Activated T-cell treated with anti-CD3 and anti-CD28 coated beads, Interleukin-2, amount 50 U/mL, for 4 hours (primary cell): Measurements from ENCODE around the gene ZFR2. TPM values are rescaled to one million over a fixed set of nuclear protein-coding genes. Genes with fewer than 3 reads are reported as not detected.
A peak's percentile ranks its signal among the peaks of the same experiment; 100 is the strongest.

ENCODE experiments used
- ATAC-seq, 2 donors: fragments of 200-7000 bp; cut with Tn5 transposase; one replicate each; pipeline ENCODE4 v1.10.0; 2021
- DNase-seq: peaks from one replicate; pipeline ENCODE4 v3.0.0-alpha.2; 2020
- H3K27me3 Mint-ChIP-seq: one replicate; pipeline ENCODE4 v1.8.0; 2021; ENCODE audit warnings: low read depth, mixed read lengths
- H3K36me3 Mint-ChIP-seq: one replicate; pipeline ENCODE4 v1.8.0; 2022; ENCODE audit warnings: mixed read lengths; ENCODE audit not compliant: insufficient read depth
- H3K4me1 Mint-ChIP-seq: one replicate; pipeline ENCODE4 v1.8.0; 2021; ENCODE audit warnings: low read depth, mixed read lengths
- H3K4me3 Mint-ChIP-seq: one replicate; pipeline ENCODE4 v1.8.0; 2021; ENCODE audit warnings: mild to moderate bottlenecking, moderate library complexity, mixed read lengths
- H3K9me3 Mint-ChIP-seq: one replicate; pipeline ENCODE4 v1.8.0; 2021; ENCODE audit warnings: mixed read lengths
- total RNA-seq, 3 donors: library from RNA; stranded (reverse); gene quantifications; one replicate each; pipeline ENCODE4 v1.2.1, GENCODE V29; 2021

Gene ZFR2
- total RNA-seq, 3 donors from 2014 or later: 0.53 to 1.1 (median 0.90) TPM

DNA sequence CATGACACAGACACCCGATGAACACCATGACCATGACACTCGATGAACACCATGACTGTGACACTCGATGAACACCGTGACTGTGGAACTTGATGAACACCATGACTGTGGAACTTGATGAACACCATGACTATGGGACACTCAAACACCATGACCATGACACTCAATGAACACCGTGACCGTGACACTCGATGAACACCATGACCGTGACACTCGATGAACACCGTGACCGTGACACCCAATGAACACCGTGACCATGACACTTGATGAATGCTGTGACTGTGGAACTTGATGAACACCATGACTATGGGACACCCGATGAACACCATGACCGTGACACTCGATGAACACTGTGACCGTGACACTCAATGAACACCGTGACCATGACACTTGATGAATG is 31.5 kb downstream of the ZFR2 start:
- no peaks in the 10 kb centered on the region for H3K4me1 Mint-ChIP-seq
- H3K36me3 Mint-ChIP-seq: no peaks in the 10 kb centered on the region
- H3K9me3 Mint-ChIP-seq: no peaks in the 10 kb centered on the region
- H3K4me3 Mint-ChIP-seq: no peak overlapping the region
- ATAC-seq (no peak), DNase-seq (no peak)
- H3K27me3 Mint-ChIP-seq: no peaks in the 10 kb centered on the region

DNA sequence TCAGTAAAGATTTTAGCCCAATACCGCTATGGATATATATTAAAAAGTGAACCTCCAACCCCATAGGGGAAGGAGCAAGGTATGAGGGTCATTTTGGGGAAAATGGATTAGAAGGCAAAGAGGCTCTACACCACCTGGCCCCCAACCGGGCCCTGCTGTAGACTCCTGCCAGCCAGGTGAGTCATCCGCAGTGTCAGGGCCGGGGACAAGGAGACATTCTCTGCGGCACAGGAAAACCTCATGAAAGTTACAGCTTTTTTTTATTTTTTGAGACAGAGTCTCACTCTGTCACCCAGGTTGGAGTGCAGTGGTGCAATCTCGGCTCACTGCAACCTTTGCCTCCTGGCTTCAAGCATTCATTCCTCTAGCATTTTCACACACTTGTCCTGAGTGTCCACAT is 32.0 kb downstream of the ZFR2 start:
- H3K27me3 Mint-ChIP-seq: no peaks in the 10 kb centered on the region
- no peaks in the 10 kb centered on the region for H3K4me1 Mint-ChIP-seq
- DNase-seq (no peak), ATAC-seq (peak in 1 of 2 donors; percentile 35)
- H3K4me3 Mint-ChIP-seq: no peak overlapping the region
- no peaks in the 10 kb centered on the region for H3K9me3 Mint-ChIP-seq
- H3K36me3 Mint-ChIP-seq: no peaks in the 10 kb centered on the region

GRCh38 chr19:3835055-3835435 is 33.8 kb downstream of the ZFR2 start:
- no peak for ATAC-seq
- no peaks in the 10 kb centered on the region for H3K36me3 Mint-ChIP-seq

GRCh38 chr19:3834349-3835054 is 34.3 kb downstream of the ZFR2 start:
- H3K4me1 Mint-ChIP-seq: no peaks in the 10 kb centered on the region
- H3K27me3 Mint-ChIP-seq: no peaks in the 10 kb centered on the region
- ATAC-seq: no peak
- H3K4me3 Mint-ChIP-seq: no peak overlapping the region
- no peak for DNase-seq
- no peaks in the 10 kb centered on the region for H3K36me3 Mint-ChIP-seq
- no peaks in the 10 kb centered on the region for H3K9me3 Mint-ChIP-seq

More at GRCh38 chr19:3835055-3835435, 33.8 kb downstream of the ZFR2 start:
- Mint-ChIP-seq H3K27me3 (no peaks in the 10 kb centered on the region), H3K4me1 (no peaks in the 10 kb centered on the region), H3K4me3 (no peak overlapping the region), H3K9me3 (no peaks in the 10 kb centered on the region)
- no peak for DNase-seq

DNA sequence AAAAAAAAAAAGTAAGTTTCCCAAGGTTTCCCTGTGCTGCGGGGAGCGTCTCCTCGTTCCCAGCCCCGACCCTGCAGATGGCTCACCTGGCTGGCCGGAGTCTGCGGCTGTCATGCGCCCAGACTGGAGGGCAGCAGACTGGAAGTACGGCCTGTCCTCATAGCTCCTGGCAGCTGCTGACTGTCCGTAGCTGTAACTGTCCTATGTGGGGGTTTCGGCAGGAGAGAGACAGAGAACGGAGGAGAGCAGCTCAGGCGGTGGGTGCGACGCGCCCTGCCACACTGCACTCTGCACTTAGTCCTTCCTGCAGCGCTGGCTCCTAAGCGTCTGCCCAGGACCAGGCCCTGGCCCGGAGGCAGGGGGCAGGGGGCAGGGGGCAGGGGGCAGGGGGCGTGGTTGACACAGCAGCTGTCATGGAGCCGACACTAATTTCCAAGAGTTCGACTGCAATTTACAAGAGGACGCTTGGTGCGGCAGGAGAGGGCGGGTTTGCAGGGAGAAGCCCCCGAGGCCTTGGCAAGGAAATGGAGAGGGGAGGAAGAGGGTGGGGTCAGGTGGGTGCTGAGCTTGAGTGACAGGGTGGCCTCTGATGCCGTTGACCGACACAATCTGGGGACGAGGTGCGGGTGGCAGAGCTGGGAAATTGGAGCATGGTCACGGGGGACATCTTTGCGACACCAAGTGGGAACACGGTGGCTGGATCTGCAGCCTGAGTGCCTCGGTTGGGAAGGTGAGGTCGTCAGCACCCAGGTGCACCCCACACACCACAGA is 35.1 kb downstream of the ZFR2 start:
- Mint-ChIP-seq H3K9me3 (no peaks in the 10 kb centered on the region), H3K4me1 (no peaks in the 10 kb centered on the region), H3K4me3 (no peak overlapping the region), H3K36me3 (no peaks in the 10 kb centered on the region), H3K27me3 (no peaks in the 10 kb centered on the region)
- ATAC-seq: no peak
- DNase-seq: no peak

GRCh38 chr19:3832001-3832400 is 36.8 kb downstream of the ZFR2 start:
- Mint-ChIP-seq H3K36me3 (no peaks in the 10 kb centered on the region), H3K9me3 (no peaks in the 10 kb centered on the region), H3K4me3 (no peak overlapping the region), H3K4me1 (peaks cover 2% of the 10 kb centered on the region), H3K27me3 (no peaks in the 10 kb centered on the region)
- ATAC-seq: no peak
- no peak for DNase-seq

DNA sequence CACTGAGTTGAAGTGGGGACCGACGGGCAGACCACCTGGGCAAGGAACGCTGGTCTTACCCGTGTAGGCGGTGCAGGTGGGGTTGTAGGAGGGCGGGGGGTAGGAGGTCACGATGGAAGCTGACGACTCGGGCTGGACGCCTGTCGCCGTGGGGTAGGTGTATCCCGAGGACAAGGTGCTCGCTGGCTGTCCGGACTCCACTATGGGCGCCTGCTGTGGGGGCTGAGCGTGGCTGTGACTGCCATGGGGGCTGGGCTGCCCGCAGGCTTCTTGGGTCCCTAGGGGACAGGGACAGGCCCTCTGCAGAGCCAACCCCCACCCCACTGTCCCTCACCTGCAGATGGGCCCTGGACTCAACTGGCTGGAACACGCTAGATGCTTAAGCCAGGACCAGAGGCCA is 37.2 kb downstream of the ZFR2 start:
- no peaks in the 10 kb centered on the region for H3K9me3 Mint-ChIP-seq
- no peaks in the 10 kb centered on the region for H3K36me3 Mint-ChIP-seq
- DNase-seq (no peak), ATAC-seq (no peak)
- no peaks in the 10 kb centered on the region for H3K27me3 Mint-ChIP-seq
- H3K4me3 Mint-ChIP-seq: no peak overlapping the region
- peaks cover 2% of the 10 kb centered on the region for H3K4me1 Mint-ChIP-seq

- Mint-ChIP-seq H3K4me3 (no peak overlapping the region), H3K9me3 (no peaks in the 10 kb centered on the region), H3K4me1 (peaks cover 2% of the 10 kb centered on the region), H3K27me3 (no peaks in the 10 kb centered on the region), H3K36me3 (no peaks in the 10 kb centered on the region)
- ATAC-seq (no peak), DNase-seq (no peak)
Observed at GRCh38 chr19:3830621-3831589, 37.9 kb downstream of the ZFR2 start.

DNA sequence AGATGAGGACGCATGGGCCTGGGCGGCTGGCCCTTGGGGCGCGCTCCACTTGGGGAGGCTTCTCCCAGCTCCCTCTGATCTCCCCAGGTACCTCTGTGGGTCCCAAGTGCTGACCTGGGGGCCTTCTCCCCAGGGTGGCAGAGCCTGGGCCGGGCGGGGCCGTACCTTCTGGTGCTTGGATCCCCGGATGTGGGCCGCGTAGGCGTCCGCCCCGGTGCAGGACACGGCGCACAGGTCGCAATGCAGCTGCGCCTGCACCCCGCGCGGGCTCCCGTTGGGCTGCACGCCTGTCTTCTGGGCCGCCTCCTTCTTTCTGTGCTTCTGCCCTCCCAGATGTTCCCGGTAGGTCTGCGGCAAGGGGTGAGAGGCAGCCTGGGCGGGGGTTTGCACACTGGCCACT is 41.5 kb downstream of the ZFR2 start:
- Mint-ChIP-seq H3K36me3 (no peaks in the 10 kb centered on the region), H3K27me3 (no peaks in the 10 kb centered on the region), H3K9me3 (no peaks in the 10 kb centered on the region)

DNA sequence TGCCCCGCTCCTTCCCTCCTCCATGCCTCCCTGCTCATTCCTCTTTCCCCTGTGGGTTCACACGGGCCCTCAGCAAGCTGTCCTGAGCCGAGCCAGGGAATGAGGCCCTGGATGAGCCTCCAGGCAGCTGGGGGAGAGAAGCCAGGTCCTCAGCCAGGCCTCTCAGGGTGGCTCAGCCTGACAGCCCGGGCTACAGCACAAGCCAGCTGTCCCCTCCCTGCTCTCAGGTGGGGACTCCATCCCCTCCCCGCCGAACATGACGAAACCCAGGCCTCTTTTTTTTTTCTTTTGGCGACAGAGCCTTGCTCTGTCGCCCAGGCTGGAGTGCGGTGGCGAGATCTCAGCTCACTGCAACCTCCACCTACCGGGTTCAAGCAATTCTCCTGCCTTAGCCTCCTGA is 42.7 kb downstream of the ZFR2 start:
- H3K36me3 Mint-ChIP-seq: no peaks in the 10 kb centered on the region
- H3K4me3 Mint-ChIP-seq: no peak overlapping the region
- H3K4me1 Mint-ChIP-seq: peaks cover 10% of the 10 kb centered on the region
- DNase-seq: no peak
- H3K9me3 Mint-ChIP-seq: no peaks in the 10 kb centered on the region
- ATAC-seq: no peak
- no peaks in the 10 kb centered on the region for H3K27me3 Mint-ChIP-seq

More for the DNA sequence above, 41.5 kb downstream of the ZFR2 start:
- ATAC-seq: no peak
- H3K4me1 Mint-ChIP-seq: peaks cover 2% of the 10 kb centered on the region
- no peak for DNase-seq
- no peak overlapping the region for H3K4me3 Mint-ChIP-seq

GRCh38 chr19:3825286-3825956 is 43.4 kb downstream of the ZFR2 start:
- no peak for DNase-seq
- Mint-ChIP-seq H3K4me1 (peaks cover 11% of the 10 kb centered on the region), H3K9me3 (no peaks in the 10 kb centered on the region), H3K27me3 (no peaks in the 10 kb centered on the region), H3K36me3 (no peaks in the 10 kb centered on the region), H3K4me3 (no peak overlapping the region)
- ATAC-seq: no peak

- H3K27me3 Mint-ChIP-seq: no peaks in the 10 kb centered on the region
- H3K4me1 Mint-ChIP-seq: peaks cover 18% of the 10 kb centered on the region
- no peak for DNase-seq
- no peak overlapping the region for H3K4me3 Mint-ChIP-seq
- no peaks in the 10 kb centered on the region for H3K9me3 Mint-ChIP-seq
- ATAC-seq: no peak
- no peaks in the 10 kb centered on the region for H3K36me3 Mint-ChIP-seq
Observed at GRCh38 chr19:3823350-3823713, 45.5 kb downstream of the ZFR2 start.

DNA sequence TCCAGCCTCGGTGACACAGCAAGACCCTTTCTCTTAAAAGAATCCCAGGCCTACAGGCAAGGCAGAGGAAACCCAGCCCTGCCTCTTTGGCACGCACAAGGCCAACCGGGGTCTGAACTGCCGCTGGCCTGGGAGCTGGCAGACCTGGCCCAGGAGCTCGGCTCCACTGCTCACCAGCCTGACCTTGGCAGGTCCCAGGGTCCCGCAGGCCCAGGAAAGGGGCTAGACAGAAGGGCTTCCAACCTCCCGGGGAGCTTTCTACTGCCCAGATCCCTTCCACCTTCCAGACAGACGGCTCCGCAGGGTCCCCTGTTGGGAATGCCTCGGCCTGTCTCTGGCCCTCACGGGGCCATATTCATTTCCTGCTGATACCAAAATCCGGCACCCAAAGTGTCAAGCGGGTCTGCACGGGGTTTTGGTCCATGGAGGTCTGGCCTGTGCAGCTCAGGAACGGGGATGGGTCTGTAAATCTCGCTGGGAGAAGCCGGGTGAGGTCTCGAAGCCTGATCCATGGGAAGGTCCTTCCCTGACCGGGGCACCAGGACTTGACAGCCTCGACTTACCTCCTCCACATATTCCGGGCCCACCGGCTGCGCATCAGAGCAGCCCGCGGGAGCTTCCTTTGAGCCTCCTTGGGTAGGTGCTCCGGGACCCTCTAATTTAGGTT is 46.0 kb downstream of the ZFR2 start:
- no peaks in the 10 kb centered on the region for H3K36me3 Mint-ChIP-seq
- no peaks in the 10 kb centered on the region for H3K9me3 Mint-ChIP-seq
- H3K27me3 Mint-ChIP-seq: no peaks in the 10 kb centered on the region
- DNase-seq (no peak), ATAC-seq (no peak)
- no peak overlapping the region for H3K4me3 Mint-ChIP-seq
- H3K4me1 Mint-ChIP-seq: peaks cover 22% of the 10 kb centered on the region
